K562 (cell line): ENCODE results near the gene C19orf12. TPM values are rescaled to one million over a fixed set of nuclear protein-coding genes. Genes with fewer than 3 reads are reported as not detected.

Source experiments
- ATAC-seq: fragments of 200-7000 bp; cut with Tn5 transposase; 3 replicates; pipeline ENCODE4 v1.9.1; 2020; ENCODE audit warnings: moderate library complexity
- BruUV-seq: library from RNA; stranded (reverse); fragments of 400-500 nt; replicated peaks from 2 replicates; lab custom pipeline; 2021; lab: Mats Ljungman, UMichigan
- CTCF ChIA-PET: fragments of 300-600 bp; formaldehyde crosslinking; extraction: SDS; loops from one replicate; lab custom pipeline; 2021; ENCODE audit warnings: low intra/inter-chr PET ratio; lab: Yijun Ruan, JAX
- POLR2A ChIA-PET: fragments of 300-600, 350-650 bp; sonication (Branson Sonifier 250); formaldehyde crosslinking; extraction: SDS; loops from one replicate; lab custom pipeline; 2021; ENCODE audit warnings: antibody characterized with exemption, inconsistent platforms; lab: Yijun Ruan, JAX
- DNase-seq, 4 experiments: peaks; one replicate each; pipeline versions ENCODE4 v3.0.0 to v3.0.0-alpha.2; 2011 to 2018; ENCODE audit warnings: low spot score in 3 of 4, mixed read lengths in 3 of 4; ENCODE audit errors: extremely low read depth in 1 of 4
- FAIRE-seq: peaks from 2 replicates; lab custom pipeline; 2011; peaks lifted over from hg19 to GRCh38; lab: Jason Lieb, UNC
- H2AFZ ChIP-seq: 2 replicates; pipeline ENCODE4 v1.6.0; 2011; ENCODE audit warnings: low read depth, low read length, control low read depth, inconsistent platforms
- H3K27ac ChIP-seq: fragments of 200-600 bp; 3 replicates; pipeline ENCODE4 v1.8.0; 2011; ENCODE audit warnings: low read depth, mild to moderate bottlenecking, control low read depth, inconsistent platforms, low read length, moderate library complexity, mixed read lengths; ENCODE audit errors: extremely low read depth
- H3K27me3 ChIP-seq, 2 experiments: fragments of 300-600 bp in 1 of 2; 2 replicates in 1 of 2; 3 replicates in 1 of 2; pipeline versions ENCODE4 v1.6.0 to v1.8.0; 2011; ENCODE audit warnings: inconsistent platforms in 2 of 2, low read length in 2 of 2, mild to moderate bottlenecking in 1 of 2, mixed read lengths in 1 of 2, moderate library complexity in 1 of 2; ENCODE audit not compliant: control insufficient read depth in 2 of 2, insufficient read depth in 2 of 2
- H3K36me3 ChIP-seq: fragments of 300-600 bp; 3 replicates; pipeline ENCODE4 v1.8.0; 2011; ENCODE audit warnings: mild to moderate bottlenecking, low read length, inconsistent platforms; ENCODE audit not compliant: control insufficient read depth, insufficient read depth
- H3K4me1 ChIP-seq, 2 experiments: fragments of 200-600 bp in 1 of 2; replicated peaks in 1 of 2; 2 replicates in 1 of 2; 3 replicates in 1 of 2; pipeline versions ENCODE4 v1.5.1 to v1.8.0; 2011; ENCODE audit warnings: inconsistent platforms in 2 of 2, low read length in 2 of 2, mild to moderate bottlenecking in 1 of 2, mixed read lengths in 1 of 2, moderate library complexity in 1 of 2; ENCODE audit not compliant: control insufficient read depth in 2 of 2, insufficient read depth in 2 of 2
- H3K4me2 ChIP-seq: 2 replicates; pipeline ENCODE4 v1.6.1; 2011; ENCODE audit warnings: low read length, control low read depth, inconsistent platforms, mixed read lengths; ENCODE audit not compliant: insufficient read depth
- H3K4me3 ChIP-seq: fragments of 200-600 bp; sonication (generic), shearing (Covaris generic); 2 replicates; pipeline ENCODE4 v1.5.1; 2016; ENCODE audit warnings: control low read depth, inconsistent platforms
- H3K79me2 ChIP-seq: fragments of 200-600 bp; 3 replicates; pipeline ENCODE4 v1.8.0; 2011; ENCODE audit warnings: low read length, inconsistent platforms; ENCODE audit not compliant: control insufficient read depth, insufficient read depth
- H3K9ac ChIP-seq, 2 experiments: 2 replicates each; pipeline versions ENCODE4 v1.6.0 to v1.6.1; 2011; ENCODE audit warnings: low read depth in 2 of 2, low read length in 2 of 2, control low read depth in 1 of 2, inconsistent platforms in 1 of 2, mild to moderate bottlenecking in 1 of 2, mixed read lengths in 1 of 2; ENCODE audit not compliant: insufficient read depth in 1 of 2
- H3K9me1 ChIP-seq: one replicate; pipeline ENCODE4 v1.6.0; 2011; ENCODE audit warnings: inconsistent platforms, mild to moderate bottlenecking, low read length, moderate library complexity; ENCODE audit not compliant: control insufficient read depth, insufficient read depth
- H3K9me3 ChIP-seq: replicated peaks from 2 replicates; pipeline ENCODE4 v1.5.1; 2011; ENCODE audit warnings: low read depth, low read length, inconsistent platforms; ENCODE audit not compliant: control insufficient read depth, insufficient read depth
- H4K20me1 ChIP-seq: replicated peaks from 2 replicates; pipeline ENCODE4 v1.6.1; 2011; ENCODE audit warnings: low read length, inconsistent platforms, mixed read lengths; ENCODE audit not compliant: control insufficient read depth, insufficient read depth
- CHD2 ChIP-seq: IDR thresholded peaks from 2 replicates; pipeline ENCODE4 v1.6.1; 2011; ENCODE audit warnings: low read depth, low read length
- SMAD1 ChIP-seq: fragments of 150-350 bp; IDR thresholded peaks from 2 replicates; pipeline ENCODE4 v1.6.1; 2014; ENCODE audit warnings: low read length, low read depth; ENCODE audit not compliant: partially characterized antibody
- SNAPC5 ChIP-seq: fragments of 250-450 bp; sonication (Bioruptor Pico); IDR thresholded peaks from 2 replicates; pipeline ENCODE4 v1.8.0; 2021; ENCODE audit warnings: moderate library complexity, mild to moderate bottlenecking, inconsistent platforms
- SRF ChIP-seq, 2 experiments: fragments of 250-450, 450-650 bp in 1 of 2; sonication (Bioruptor Pico) in 1 of 2; sonication (generic) in 1 of 2; formaldehyde crosslinking; IDR thresholded peaks; 2 replicates each; pipeline versions ENCODE4 v1.5.0 to v1.5.1; 2020 to 2022; ENCODE audit warnings: mild to moderate bottlenecking in 1 of 2, missing genetic modification reagents in 1 of 2
- SRSF9 ChIP-seq: fragments of 200-400 bp; formaldehyde crosslinking; IDR thresholded peaks from 2 replicates; pipeline ENCODE4 v1.6.1; 2017; ENCODE audit warnings: low read depth, low read length, borderline replicate concordance
- STAT5B ChIP-seq: fragments of 250-450 bp; sonication (Bioruptor Pico); IDR thresholded peaks from 2 replicates; pipeline ENCODE4 v1.8.0; 2021; ENCODE audit warnings: mild to moderate bottlenecking, inconsistent platforms
- TARDBP ChIP-seq: fragments of 450-650 bp; IDR thresholded peaks from 2 replicates; pipeline ENCODE4 v1.6.1; 2016
- TCF15 ChIP-seq: fragments of 250-450 bp; sonication (Bioruptor Pico); IDR thresholded peaks from 2 replicates; pipeline ENCODE4 v1.8.0; 2022; ENCODE audit warnings: moderate library complexity, mild to moderate bottlenecking, inconsistent platforms
- TEAD2 ChIP-seq: fragments of 450-650 bp; IDR thresholded peaks from 2 replicates; pipeline ENCODE4 v1.6.1; 2016; ENCODE audit warnings: missing genetic modification characterization, control low read depth, missing compliant biosample characterization
- ZBTB33 ChIP-seq: sonication (generic); formaldehyde crosslinking; IDR thresholded peaks from 2 replicates; pipeline ENCODE4 v1.8.1; 2023; ENCODE audit warnings: mild to moderate bottlenecking, missing genetic modification reagents
- ZNF212 ChIP-seq: fragments of 450-650 bp; formaldehyde crosslinking; IDR thresholded peaks from 2 replicates; pipeline ENCODE4 v1.4.0; 2020; ENCODE audit warnings: mild to moderate bottlenecking
- ZNF253 ChIP-seq: fragments of 250-450 bp; sonication (Bioruptor Pico); conservative IDR thresholded peaks from 2 replicates; pipeline ENCODE4 v1.6.1; 2021; ENCODE audit warnings: mild to moderate bottlenecking
- ZNF277 ChIP-seq: fragments of 250-450 bp; sonication (Bioruptor Pico); IDR thresholded peaks from 2 replicates; pipeline ENCODE4 v1.8.0; 2022; ENCODE audit warnings: inconsistent platforms, mild to moderate bottlenecking, moderate library complexity, borderline replicate concordance
- ZNF354B ChIP-seq: fragments of 250-450 bp; sonication (Bioruptor Pico); IDR thresholded peaks from 2 replicates; pipeline ENCODE4 v1.4.0; 2020
- WGBS: fragments of 100-300 bp; shearing (Covaris generic); methylation state at CpG from one replicate; pipeline ENCODE4 v1.1.6; 2016; ENCODE audit warnings: low coverage, mixed read lengths; ENCODE audit not compliant: insufficient coverage; ENCODE audit errors: missing lambda C conversion rate; 5-methylcytosine and 5-hydroxymethylcytosine counted together
- in situ Hi-C: fragments of 300-500 bp; cut with MboI; formaldehyde crosslinking; loops from 4 replicates; pipeline ENCODE4 v1.15.0; 2018; ENCODE audit warnings: inconsistent platforms, mixed read lengths
- intact Hi-C: fragments of 100-400 bp; cut with micrococcal nuclease; formaldehyde crosslinking; loops from 2 replicates; pipeline ENCODE4 v1.14.2; 2022
- polyA plus RNA-seq, 8 experiments: library from polyadenylated mRNA; depleted of rRNA in 4 of 8; stranded (reverse) in 5 of 8; unstranded in 3 of 8; fragments of >200 nt; fragmentation: Nextera tagmentation in 2 of 8; fragmentation: Illumina TruSeq in 1 of 8; extraction: Ambion mirVana in 2 of 8; extraction: Trizol in 1 of 8; gene quantifications; 2 replicates each; pipeline versions ENCODE4 v1.2.1 to v1.2.3, GENCODE V29; 2011 to 2014; ENCODE audit warnings: inconsistent platforms in 1 of 8, missing spikeins in 1 of 8
- total RNA-seq, 7 experiments: library from RNA; depleted of rRNA in 6 of 7; stranded (reverse); fragments of >200 nt in 6 of 7; fragmentation: Illumina TruSeq in 2 of 7; extraction: Trizol in 2 of 7; gene quantifications; 2 replicates each; pipeline versions ENCODE4 v1.2.1 to v1.2.3, GENCODE V29; 2011 to 2021; ENCODE audit warnings: low replicate concordance in 1 of 7

C19orf12 gene
- total and polyA plus RNA-seq, 9 of the 15 experiments (the other 6 are each of a cell fraction or from before 2014, with no cell fraction given): 1.9 to 14.5 (median 10.2) TPM

GRCh38 chr19:29697523-29698261 lies 17.4 kb downstream of the C19orf12 start (continued):
- no peak for TF ChIP-seq ZBTB33 (CRISPR knock-in tag)
- TF ChIP-seq STAT5B: no peak
- TF ChIP-seq TEAD2: no peak
- no peak for TF ChIP-seq ZNF354B (CRISPR knock-in tag)

GRCh38 chr19:29696565-29696846 lies 18.6 kb downstream of the C19orf12 start:
- intact Hi-C loops (no loop called here), in situ Hi-C loops (no loop called here)
- ChIA-PET CTCF (no interaction called here), POLR2A (no interaction called here)
- H3K4me1 ChIP-seq: peaks cover 0 to 6% of the 10 kb centered on the region in 2 experiments; a peak in 1 of 5 replicates
- no peaks in the 10 kb centered on the region for H3K27me3 ChIP-seq
- H4K20me1 ChIP-seq: no peaks in the 10 kb centered on the region
- FAIRE-seq (no peak), ATAC-seq (no peak), DNase-seq (no peak)
- no peaks in the 10 kb centered on the region for H3K36me3 ChIP-seq
- H3K9ac ChIP-seq: no peak overlapping the region
- BruUV-seq: no TSS peak
- H3K79me2 ChIP-seq: no peaks in the 10 kb centered on the region
- no peak overlapping the region for H2AFZ ChIP-seq
- H3K4me2 ChIP-seq: no peak overlapping the region
- no peak overlapping the region for H3K4me3 ChIP-seq
- H3K27ac ChIP-seq: no peak overlapping the region
- whole genome bisulfite sequencing: 5% methylated on average over 2 of the region's 2 CpGs
- no peaks in the 10 kb centered on the region for H3K9me1 ChIP-seq
- H3K9me3 ChIP-seq: no peaks in the 10 kb centered on the region; the same call in 1 of the 2 replicates
- TF ChIP-seq SNAPC5 (CRISPR knock-in tag) (no peak), ZNF253 (CRISPR knock-in tag) (no peak), ZNF277 (CRISPR knock-in tag) (no peak), ZBTB33 (CRISPR knock-in tag) (no peak), SRF (CRISPR knock-in tag; IDR thresholded peaks at IDR 0.05) (no peak), SRSF9 (no peak), SMAD1 (no peak), TARDBP (no peak), CHD2 (no peak), ZNF212 (CRISPR knock-in tag) (no peak), TCF15 (CRISPR knock-in tag) (no peak)
